Lower leg skin (tissue), 3 donors: ENCODE results near the gene CTSA.

Source experiments
- POLR2A ChIP-seq, 2 donors: fragments of 450-650 bp; IDR thresholded peaks; one replicate each; pipeline ENCODE4 v1.6.1; 2016 to 2017; ENCODE audit warnings: antibody characterized with exemption in 2 of 2, mild to moderate bottlenecking in 1 of 2, moderate library complexity in 1 of 2
- TF ChIP-seq, protein P1 (sequence below), 3 donors: fragments of 450-650 bp; IDR thresholded peaks; one replicate each; pipeline ENCODE4 v1.5.1; 2016; ENCODE audit warnings: antibody characterized with exemption in 3 of 3, mild to moderate bottlenecking in 3 of 3, moderate library complexity in 2 of 3

DNA sequence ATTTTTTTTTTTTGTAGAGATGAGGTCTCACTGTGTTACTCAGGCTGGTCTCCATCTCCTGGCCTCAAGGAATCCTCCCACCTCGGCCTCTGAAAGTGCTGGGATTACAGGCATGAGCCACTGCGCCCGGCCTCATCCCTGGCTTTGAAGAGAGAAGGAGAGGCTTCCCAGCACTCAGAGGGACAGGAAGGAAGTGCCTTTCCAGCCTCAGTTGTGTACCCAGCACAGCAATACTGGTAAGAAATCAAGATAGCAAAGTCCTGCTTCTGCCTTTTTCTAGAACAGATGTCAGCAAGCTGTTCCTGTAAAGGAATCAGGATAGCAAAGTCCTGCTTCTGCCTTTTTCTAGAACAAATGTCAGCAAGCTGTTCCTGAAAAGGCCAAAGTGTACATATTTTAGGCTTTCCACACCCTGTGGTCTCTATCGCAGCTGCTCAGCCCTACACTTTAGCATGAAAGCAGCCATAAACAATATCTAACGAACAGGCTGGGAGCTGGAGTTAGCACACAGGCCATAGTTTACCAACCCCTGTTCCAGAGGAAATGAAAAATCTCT lies 27.1 kb downstream of the CTSA start:
- no peak for TF ChIP-seq POLR2A (IDR thresholded peaks at IDR 0.05)
- TF ChIP-seq, protein P1, sequence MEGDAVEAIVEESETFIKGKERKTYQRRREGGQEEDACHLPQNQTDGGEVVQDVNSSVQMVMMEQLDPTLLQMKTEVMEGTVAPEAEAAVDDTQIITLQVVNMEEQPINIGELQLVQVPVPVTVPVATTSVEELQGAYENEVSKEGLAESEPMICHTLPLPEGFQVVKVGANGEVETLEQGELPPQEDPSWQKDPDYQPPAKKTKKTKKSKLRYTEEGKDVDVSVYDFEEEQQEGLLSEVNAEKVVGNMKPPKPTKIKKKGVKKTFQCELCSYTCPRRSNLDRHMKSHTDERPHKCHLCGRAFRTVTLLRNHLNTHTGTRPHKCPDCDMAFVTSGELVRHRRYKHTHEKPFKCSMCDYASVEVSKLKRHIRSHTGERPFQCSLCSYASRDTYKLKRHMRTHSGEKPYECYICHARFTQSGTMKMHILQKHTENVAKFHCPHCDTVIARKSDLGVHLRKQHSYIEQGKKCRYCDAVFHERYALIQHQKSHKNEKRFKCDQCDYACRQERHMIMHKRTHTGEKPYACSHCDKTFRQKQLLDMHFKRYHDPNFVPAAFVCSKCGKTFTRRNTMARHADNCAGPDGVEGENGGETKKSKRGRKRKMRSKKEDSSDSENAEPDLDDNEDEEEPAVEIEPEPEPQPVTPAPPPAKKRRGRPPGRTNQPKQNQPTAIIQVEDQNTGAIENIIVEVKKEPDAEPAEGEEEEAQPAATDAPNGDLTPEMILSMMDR (IDR thresholded peaks at IDR 0.05) = no peak
